Ramos (cell line): ENCODE data around the gene SLC39A13.

ENCODE experiments used
- in situ Hi-C: fragments of 300-500 bp; cut with MboI; formaldehyde crosslinking; loops from one replicate; pipeline ENCODE4 v1.14.3; 2022; ENCODE audit warnings: low sequenced_read_pairs; ENCODE audit not compliant: unreplicated experiment

Gene SLC39A13

DNA sequence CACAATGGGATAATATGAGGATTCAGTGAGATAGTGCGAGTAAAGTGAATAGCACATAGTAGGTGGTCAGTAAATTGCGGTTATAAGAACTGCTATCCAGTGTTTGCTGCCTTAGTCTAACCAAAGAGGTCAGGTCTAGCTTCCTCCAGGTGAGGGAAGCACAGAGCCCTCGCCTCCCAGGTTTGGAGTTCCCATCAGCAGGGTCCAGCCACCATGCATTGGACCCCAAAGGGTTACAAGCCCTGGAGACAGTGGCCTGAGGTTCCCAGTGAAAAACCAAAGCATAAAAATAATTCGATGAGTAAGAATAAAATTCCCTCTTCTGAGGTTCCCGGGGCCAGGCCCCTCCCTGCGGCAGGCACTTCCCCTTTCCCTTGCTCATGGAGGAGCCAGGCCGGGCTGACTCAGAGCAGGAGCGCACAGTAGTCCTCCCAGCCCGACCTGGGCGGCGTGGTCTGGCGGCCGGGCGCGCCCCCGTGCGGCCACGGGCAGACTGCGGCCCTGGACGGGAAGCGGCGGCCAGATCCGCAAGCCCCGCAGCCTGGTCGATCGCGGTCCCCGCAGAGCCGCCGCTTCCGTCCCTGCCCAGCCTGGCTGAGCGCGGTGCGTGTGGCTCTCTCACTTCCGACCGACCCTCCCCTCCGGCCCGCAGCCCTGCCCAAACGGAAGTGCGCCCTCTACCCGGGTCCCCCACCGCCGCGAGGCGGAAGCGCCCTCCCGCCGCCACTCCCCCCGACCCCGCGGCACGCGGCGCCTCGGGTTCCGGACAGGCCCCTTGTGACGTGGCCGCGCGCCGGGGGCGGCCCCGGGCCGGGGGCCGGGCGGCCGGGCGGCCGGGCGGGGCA is at the start of gene SLC39A13:
Gene SLC39A13 (plus strand): TSS at position 845 of the 845 bp plus-strand sequence. CDS start 1,505 bp downstream, outside the sequence.
- in situ Hi-C loops = no loop called here

DNA sequence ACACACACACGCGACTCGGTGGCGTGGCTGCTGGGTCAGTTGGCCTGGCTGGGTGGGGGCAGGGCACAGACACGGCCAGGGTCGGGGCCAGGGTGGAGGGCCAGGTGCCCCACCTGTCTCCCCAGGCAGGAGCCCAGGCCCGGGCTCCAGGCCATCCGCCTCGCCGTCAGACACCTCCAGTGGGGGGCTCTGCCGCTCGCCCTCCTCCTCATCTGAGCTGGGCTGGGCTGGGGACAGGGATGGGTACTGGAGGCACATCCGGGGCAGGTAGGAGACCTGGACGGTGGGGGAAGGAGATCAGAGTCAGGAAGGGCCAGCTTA is 49.7 kb upstream of the SLC39A13 start:
- in situ Hi-C loops = no loop called here

DNA sequence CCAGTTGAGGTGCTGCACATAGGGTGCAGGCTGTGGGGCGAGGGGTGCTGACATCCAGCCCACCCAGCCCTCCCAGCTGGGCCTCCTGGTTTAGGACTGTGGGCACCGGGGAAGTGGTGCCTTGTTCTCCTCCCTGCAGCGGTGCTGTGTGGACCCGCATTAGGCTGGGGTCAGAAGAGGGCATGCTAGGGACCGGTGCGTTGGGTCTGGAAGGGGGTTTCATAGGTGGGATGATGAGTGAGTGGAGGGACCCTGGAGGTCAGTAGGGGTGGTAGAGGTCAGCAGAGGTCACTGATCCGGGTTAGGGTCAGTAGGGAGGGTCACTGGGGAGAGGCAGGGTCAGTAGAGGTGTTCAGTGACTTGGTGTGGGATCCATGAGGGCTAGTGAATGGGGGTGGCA is 49.2 kb upstream of the SLC39A13 start:
- in situ Hi-C loops = no loop called here

GRCh38 chr11:47359586-47359985 is 48.8 kb upstream of the SLC39A13 start:
- in situ Hi-C loops = no loop called here

DNA sequence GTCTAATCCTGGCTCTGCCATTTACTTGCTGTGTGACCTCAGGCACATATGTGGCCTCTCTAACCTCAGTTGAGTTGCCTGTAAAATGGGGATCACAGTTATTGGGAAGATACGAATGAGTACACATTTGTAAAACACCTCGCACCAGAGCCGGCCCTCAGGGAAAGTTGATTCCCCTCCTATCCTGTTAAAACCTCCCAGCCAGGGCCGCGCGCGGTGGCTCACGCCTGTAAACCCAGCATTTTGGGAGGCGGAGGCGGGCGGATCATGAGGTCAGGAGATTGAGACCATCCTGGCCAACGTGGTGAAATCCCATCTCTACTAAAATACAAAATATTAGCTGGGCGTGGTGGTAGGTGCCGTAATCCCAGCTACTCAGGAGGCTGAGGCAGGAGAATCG is 48.0 kb upstream of the SLC39A13 start:
- in situ Hi-C loops = no loop called here

DNA sequence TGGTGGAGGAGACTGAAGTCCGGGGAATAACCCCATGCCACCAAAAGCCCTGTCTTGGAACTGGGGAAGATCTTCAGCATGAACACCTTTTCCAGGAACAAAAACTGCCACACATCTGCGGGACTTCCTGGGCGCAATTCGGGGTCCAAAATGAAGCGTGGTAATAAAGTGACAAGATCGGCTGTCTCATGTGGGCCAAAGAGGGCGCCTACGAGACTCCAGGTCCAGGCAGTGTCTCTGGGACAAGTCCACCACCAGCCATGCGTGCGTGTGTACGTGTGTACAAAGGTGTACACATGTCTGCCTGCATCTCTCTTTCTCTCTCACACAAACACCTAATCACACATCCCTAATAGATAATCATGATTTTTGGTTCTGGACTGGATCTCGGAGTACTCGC is 47.0 kb upstream of the SLC39A13 start:
- in situ Hi-C loops = no loop called here

DNA sequence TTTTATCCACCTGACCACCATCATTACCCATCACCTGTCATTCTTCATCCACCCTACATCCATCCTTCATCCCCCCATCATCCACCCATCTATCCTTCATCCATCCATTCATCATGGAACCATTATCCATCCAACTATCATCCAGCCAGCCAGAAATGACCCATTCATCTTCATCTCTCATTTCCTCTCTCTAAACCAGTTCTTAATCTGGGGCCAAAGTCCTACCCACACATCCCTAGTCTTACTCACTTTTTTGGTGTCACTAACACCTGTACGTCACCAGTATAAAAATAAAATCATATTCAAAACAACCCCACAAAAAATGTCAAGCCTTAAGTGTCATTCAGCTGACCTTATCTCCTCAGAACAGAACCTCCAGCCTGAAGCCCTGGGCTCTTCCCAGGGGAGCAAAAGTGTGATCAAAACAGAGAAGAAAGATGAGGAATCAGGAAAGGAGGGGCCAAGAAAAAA is 42.3 kb upstream of the SLC39A13 start:
- in situ Hi-C loops = no loop called here

GRCh38 chr11:47369676-47370075 is 38.7 kb upstream of the SLC39A13 start:
- in situ Hi-C loops = no loop called here

GRCh38 chr11:47372422-47372821 is 36.0 kb upstream of the SLC39A13 start:
- in situ Hi-C loops = no loop called here

GRCh38 chr11:47373876-47374719 is 34.3 kb upstream of the SLC39A13 start:
- in situ Hi-C loops = no loop called here

- in situ Hi-C loops = no loop called here
These were observed 33.7 kb upstream of the SLC39A13 start for GRCh38 chr11:47374720-47375019.

DNA sequence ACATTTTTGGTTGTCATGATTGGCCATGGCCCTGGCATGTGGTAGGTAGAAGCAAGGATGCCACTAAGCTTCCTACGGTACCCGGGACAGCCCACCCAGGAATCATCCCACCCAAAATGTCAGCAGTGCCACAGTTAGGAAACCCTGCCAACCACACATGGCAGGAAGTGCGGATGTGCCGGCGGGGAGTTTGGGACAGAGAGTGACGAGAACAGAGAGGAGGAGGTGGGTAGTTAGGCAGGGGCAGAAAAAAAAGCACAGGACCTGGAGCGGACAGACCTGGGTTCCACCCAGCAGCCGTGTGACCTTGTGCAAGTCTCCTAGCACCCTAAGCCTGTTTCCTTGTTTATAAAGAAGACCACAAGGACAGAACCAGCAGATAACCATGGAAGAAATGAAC is 33.4 kb upstream of the SLC39A13 start:
- in situ Hi-C loops = no loop called here

DNA sequence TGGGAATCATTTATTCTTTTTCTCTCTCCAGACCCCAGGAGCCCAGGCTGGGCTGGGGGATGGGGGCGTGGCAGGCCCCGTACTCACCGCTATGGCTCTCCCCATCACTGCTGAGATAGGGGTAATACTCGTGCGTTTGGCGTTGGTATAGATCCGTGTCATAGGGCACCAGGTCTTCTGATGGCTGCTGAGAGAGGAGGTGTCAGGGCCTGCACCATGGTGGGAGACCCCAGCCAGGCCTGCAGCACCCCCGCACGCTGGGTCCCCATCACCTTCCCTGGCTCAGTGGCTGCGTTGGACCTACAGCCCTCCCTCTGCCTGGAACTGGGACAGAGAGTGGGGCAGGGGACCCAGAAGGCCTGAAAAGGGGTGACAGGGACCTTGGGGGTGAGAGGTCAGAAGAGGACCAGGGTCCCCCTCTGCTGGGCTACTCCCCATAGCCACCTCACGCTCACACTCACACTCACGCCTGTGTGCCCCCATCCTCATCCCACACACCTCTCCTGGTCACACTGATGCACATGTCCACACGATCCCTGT is 32.8 kb upstream of the SLC39A13 start:
- in situ Hi-C loops = no loop called here

DNA sequence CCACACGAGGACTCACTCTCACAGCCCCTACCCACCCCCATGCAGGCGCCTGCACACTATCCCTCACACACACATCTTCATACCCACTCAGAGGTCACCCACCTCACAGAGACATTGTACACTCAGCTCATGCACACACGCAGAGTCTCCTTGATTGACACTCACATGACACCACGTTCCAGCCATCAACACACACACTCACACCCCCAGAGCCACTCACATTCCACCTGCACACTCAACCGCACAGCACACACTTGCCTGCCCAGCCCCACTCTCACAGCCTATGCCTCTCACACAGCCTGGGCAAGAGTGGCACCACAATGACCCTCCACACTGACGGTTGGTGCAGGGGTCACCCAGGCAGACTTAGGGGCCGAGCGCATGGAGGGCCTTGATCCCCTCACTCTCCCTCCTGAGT is 32.3 kb upstream of the SLC39A13 start:
- in situ Hi-C loops = no loop called here

DNA sequence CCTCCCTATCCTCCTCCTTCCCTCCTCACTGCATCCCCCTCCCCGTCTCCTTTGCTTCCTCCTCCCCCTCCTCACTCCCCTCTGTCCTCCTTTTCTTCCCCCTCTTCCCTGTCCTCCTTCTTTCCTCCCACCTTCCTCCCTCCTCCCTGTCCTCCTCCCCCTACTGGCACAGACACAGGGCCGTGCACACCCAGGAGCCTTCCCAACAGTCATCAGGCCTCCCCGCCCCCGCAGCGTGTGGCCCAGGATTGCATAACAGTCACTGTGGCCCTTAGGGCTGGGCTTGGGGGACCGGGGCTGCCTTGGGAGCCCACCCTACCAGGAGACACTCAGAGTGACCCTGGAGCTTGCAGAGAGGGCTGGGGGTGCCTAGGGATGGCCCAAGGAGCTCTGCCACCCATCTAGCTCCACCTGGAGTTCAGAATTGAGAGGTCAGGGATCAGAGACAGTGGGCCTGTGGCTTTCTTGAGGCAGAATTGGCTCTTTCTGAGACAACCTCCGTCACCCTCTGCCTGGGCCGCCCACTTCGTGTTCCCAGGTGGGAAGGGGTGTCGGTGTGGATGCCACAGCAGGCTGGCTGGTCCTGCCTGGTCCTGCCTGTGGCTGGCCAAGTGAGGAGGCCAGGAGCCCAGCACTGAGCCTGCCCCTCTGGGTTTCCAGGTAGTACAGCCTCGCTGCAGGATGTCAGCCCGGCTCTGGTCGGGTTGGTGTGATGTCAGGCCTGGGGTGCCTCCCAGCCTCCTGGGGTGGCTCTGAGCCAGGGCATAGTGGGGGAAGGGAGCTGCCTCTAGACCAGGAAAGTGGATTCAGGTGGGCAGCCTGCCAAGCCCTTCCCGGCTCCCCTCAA is 31.6 kb upstream of the SLC39A13 start:
- in situ Hi-C loops = no loop called here

GRCh38 chr11:47377571-47378009 is 30.8 kb upstream of the SLC39A13 start:
- in situ Hi-C loops = no loop called here

- in situ Hi-C loops = no loop called here
These were observed 30.2 kb upstream of the SLC39A13 start, which contains the start of gene SPI1 for GRCh38 chr11:47378010-47378835. Gene SPI1, minus strand, starts transcription at chr11:47378547. Its CDS starts 194 bp downstream, at chr11:47378353.

GRCh38 chr11:47378836-47379170 is 29.6 kb upstream of the SLC39A13 start:
- in situ Hi-C loops = no loop called here

- in situ Hi-C loops = no loop called here
These were observed 29.1 kb upstream of the SLC39A13 start for GRCh38 chr11:47379317-47379716.
